ENCODE results near the gene TMEM163. TPM values are rescaled to one million over a fixed set of nuclear protein-coding genes. Genes with fewer than 3 reads are reported as not detected.
A peak's percentile ranks its signal among the peaks of the same experiment; 100 is the strongest.
"Not testable (repeated sequence)": the region's sequence is repeated elsewhere in the genome, so short reads cannot be mapped to it uniquely, and the experiment has no call there.

Gene TMEM163
- total RNA-seq, 2 donors from 2014 or later: 0.26 to 1.3 TPM

DNA sequence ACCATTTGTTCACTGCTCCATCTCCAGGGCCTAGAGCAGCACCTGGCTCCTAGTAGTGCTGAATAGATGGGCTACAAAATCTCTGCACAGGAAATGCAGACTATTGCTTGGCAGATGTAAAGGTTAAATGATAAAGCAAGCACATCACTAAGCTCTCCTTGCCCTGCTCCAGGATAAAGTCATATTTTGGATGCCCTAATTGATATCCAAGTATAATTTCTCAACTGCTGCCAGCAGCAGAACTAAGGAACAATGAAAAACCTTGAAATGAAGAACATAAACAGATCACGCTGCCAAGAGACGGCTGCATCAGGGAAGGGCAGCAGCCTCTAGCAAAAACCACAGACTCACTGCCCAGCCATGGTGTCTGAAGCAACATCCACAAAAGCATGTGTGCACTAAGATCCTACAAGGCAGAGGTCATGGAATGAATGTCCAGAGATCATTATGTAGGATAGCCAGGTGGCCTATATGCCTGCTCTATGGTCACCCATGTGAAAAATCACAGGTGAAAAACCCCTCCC, 134.7 kb downstream of the TMEM163 start:
- Mint-ChIP-seq H3K27me3 (no peaks in the 10 kb centered on the region), H3K36me3 (ENCODE audit: low read depth) (no peaks in the 10 kb centered on the region), H3K4me3 (no peak overlapping the region), H3K4me1 (peaks cover 5% of the 10 kb centered on the region), H3K27ac (no peak overlapping the region), H3K9me3 (peaks cover 13% of the 10 kb centered on the region)
- ATAC-seq (replicated peaks): no peak

- Mint-ChIP-seq H3K4me3 (no peak overlapping the region), H3K27ac (no peak overlapping the region), H3K9me3 (peaks cover 7% of the 10 kb centered on the region), H3K4me1 (peaks cover 5% of the 10 kb centered on the region), H3K27me3 (no peaks in the 10 kb centered on the region), H3K36me3 (ENCODE audit: low read depth) (no peaks in the 10 kb centered on the region)
- ATAC-seq (replicated peaks): peak; percentile 76
Observed at GRCh38 chr2:134583462-134583861, 135.3 kb downstream of the TMEM163 start.

GRCh38 chr2:134582547-134582899, 136.3 kb downstream of the TMEM163 start:
- no peaks in the 10 kb centered on the region for H3K36me3 Mint-ChIP-seq (ENCODE audit: low read depth)
- ATAC-seq (replicated peaks): peak; percentile 45
- H3K27me3 Mint-ChIP-seq: no peaks in the 10 kb centered on the region
- no peaks in the 10 kb centered on the region for H3K9me3 Mint-ChIP-seq
- H3K4me3 Mint-ChIP-seq: no peak overlapping the region
- H3K4me1 Mint-ChIP-seq: peaks cover 5% of the 10 kb centered on the region
- H3K27ac Mint-ChIP-seq: no peak overlapping the region

- H3K4me1 Mint-ChIP-seq: peaks cover 5% of the 10 kb centered on the region
- no peaks in the 10 kb centered on the region for H3K36me3 Mint-ChIP-seq (ENCODE audit: low read depth)
- no peaks in the 10 kb centered on the region for H3K9me3 Mint-ChIP-seq
- no peak overlapping the region for H3K27ac Mint-ChIP-seq
- peak; percentile 26 for ATAC-seq (replicated peaks)
- H3K4me3 Mint-ChIP-seq: no peak overlapping the region
- no peaks in the 10 kb centered on the region for H3K27me3 Mint-ChIP-seq
Observed at GRCh38 chr2:134581877-134582546, 136.8 kb downstream of the TMEM163 start.

GRCh38 chr2:134578316-134578715, 140.5 kb downstream of the TMEM163 start:
- Mint-ChIP-seq H3K27me3 (peaks cover 5% of the 10 kb centered on the region), H3K9me3 (no peaks in the 10 kb centered on the region), H3K4me3 (no peak overlapping the region), H3K36me3 (ENCODE audit: low read depth) (no peaks in the 10 kb centered on the region), H3K27ac (no peak overlapping the region), H3K4me1 (peaks cover 5% of the 10 kb centered on the region)
- ATAC-seq (replicated peaks): no peak

DNA sequence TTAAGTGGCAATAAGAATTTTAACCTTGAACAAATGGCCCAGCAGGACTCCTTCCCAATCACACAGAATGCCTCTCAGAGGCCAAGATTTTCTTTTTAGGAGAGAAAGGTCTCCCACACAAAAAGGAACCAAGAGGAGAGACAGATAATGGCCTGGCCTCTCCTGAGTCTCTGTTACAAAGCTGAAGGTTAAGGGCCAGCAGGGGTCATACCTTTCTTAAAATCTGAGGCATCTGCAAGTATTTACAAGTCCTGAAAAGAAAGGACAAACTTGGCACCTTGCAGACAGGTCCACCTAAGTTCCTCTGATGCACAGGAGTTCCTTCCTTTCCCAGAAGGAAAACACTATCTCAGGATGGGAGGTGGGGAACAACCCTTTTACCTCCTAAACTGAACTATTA, 142.3 kb downstream of the TMEM163 start:
- ATAC-seq (replicated peaks): no peak
- H3K4me3 Mint-ChIP-seq: no peak overlapping the region
- no peak overlapping the region for H3K27ac Mint-ChIP-seq
- no peaks in the 10 kb centered on the region for H3K4me1 Mint-ChIP-seq
- no peaks in the 10 kb centered on the region for H3K36me3 Mint-ChIP-seq (ENCODE audit: low read depth)
- H3K27me3 Mint-ChIP-seq: peaks cover 5% of the 10 kb centered on the region
- H3K9me3 Mint-ChIP-seq: no peaks in the 10 kb centered on the region

- no peak for ATAC-seq (replicated peaks)
- no peak overlapping the region for H3K27ac Mint-ChIP-seq
Observed at GRCh38 chr2:134575888-134576287, 142.9 kb downstream of the TMEM163 start.

GRCh38 chr2:134574611-134575330, 144.0 kb downstream of the TMEM163 start:
- no peak for ATAC-seq (replicated peaks)
- H3K27me3 Mint-ChIP-seq: peaks cover 9% of the 10 kb centered on the region

More at GRCh38 chr2:134575888-134576287, 142.9 kb downstream of the TMEM163 start:
- Mint-ChIP-seq H3K4me1 (no peaks in the 10 kb centered on the region), H3K27me3 (peaks cover 5% of the 10 kb centered on the region), H3K4me3 (no peak overlapping the region), H3K36me3 (ENCODE audit: low read depth) (no peaks in the 10 kb centered on the region), H3K9me3 (no peaks in the 10 kb centered on the region)

GRCh38 chr2:134573724-134574123, 145.1 kb downstream of the TMEM163 start:
- H3K27ac Mint-ChIP-seq: no peak overlapping the region
- H3K36me3 Mint-ChIP-seq (ENCODE audit: low read depth): no peaks in the 10 kb centered on the region
- no peaks in the 10 kb centered on the region for H3K9me3 Mint-ChIP-seq
- no peak for ATAC-seq (replicated peaks)
- H3K4me3 Mint-ChIP-seq: no peak overlapping the region
- no peaks in the 10 kb centered on the region for H3K4me1 Mint-ChIP-seq
- peaks cover 9% of the 10 kb centered on the region for H3K27me3 Mint-ChIP-seq

More at GRCh38 chr2:134574611-134575330, 144.0 kb downstream of the TMEM163 start:
- Mint-ChIP-seq H3K4me3 (no peak overlapping the region), H3K9me3 (no peaks in the 10 kb centered on the region), H3K4me1 (no peaks in the 10 kb centered on the region), H3K36me3 (ENCODE audit: low read depth) (no peaks in the 10 kb centered on the region), H3K27ac (no peak overlapping the region)

DNA sequence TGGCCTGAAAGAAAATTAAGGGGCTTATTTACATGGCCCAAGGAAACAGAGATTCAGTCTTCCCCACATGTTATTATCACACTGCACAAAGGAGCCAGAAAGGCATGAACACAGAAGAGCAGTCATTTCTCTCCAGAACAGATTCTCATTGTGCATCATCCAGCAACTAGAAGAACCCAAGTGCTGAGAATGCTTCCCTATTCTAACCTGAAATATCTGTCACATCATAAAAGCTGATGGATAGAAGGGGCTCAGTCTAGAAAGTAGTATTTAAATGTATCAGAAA, 145.8 kb downstream of the TMEM163 start:
- Mint-ChIP-seq H3K9me3 (no peaks in the 10 kb centered on the region), H3K27ac (no peak overlapping the region), H3K4me1 (no peaks in the 10 kb centered on the region), H3K4me3 (no peak overlapping the region), H3K27me3 (peaks cover 9% of the 10 kb centered on the region), H3K36me3 (ENCODE audit: low read depth) (no peaks in the 10 kb centered on the region)
- ATAC-seq (replicated peaks): no peak

DNA sequence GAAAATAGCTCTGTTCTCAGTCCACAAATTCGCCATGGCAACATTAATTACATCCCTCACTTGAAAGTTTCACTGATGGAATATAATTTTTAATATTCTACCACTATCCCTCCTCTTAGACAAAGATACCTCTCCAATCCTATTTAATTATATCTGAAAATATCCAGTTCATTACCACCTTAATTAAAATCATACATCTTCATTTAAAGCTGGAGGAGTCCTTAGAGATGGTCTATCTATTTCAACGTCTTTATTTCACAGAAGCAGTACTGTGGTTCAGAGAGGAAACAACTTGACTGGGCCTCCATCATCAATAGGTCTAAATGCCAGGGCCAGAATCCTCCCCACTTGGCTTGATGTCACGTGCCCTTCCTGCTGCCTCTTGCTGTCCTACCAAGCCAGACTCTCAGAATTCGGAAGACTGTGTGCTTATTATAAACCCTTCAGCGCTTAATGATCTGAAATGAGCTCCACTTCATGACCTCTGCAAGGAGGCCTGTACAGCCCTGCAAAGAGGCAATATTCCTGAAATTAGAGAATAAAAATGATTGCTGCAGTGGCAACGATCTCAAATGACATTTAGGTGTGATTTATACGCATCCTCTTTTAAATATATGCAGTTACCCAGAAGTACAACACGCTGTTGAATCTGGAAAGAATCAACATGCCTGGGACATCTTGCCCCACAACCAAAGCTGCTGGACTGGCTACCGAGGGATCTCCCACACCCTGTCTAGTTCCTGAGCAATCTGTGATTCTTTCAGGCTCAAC, 146.3 kb downstream of the TMEM163 start:
- ATAC-seq (replicated peaks): no peak
- Mint-ChIP-seq H3K9me3 (no peaks in the 10 kb centered on the region), H3K27ac (no peak overlapping the region), H3K36me3 (ENCODE audit: low read depth) (no peaks in the 10 kb centered on the region), H3K4me3 (no peak overlapping the region), H3K4me1 (no peaks in the 10 kb centered on the region), H3K27me3 (peaks cover 9% of the 10 kb centered on the region)

- H3K9me3 Mint-ChIP-seq: no peaks in the 10 kb centered on the region
- no peaks in the 10 kb centered on the region for H3K4me1 Mint-ChIP-seq
- ATAC-seq (replicated peaks): no peak
- no peaks in the 10 kb centered on the region for H3K36me3 Mint-ChIP-seq (ENCODE audit: low read depth)
- no peak overlapping the region for H3K4me3 Mint-ChIP-seq
- no peak overlapping the region for H3K27ac Mint-ChIP-seq
- H3K27me3 Mint-ChIP-seq: peaks cover 8% of the 10 kb centered on the region
Observed at GRCh38 chr2:134570676-134571075, 148.1 kb downstream of the TMEM163 start.

DNA sequence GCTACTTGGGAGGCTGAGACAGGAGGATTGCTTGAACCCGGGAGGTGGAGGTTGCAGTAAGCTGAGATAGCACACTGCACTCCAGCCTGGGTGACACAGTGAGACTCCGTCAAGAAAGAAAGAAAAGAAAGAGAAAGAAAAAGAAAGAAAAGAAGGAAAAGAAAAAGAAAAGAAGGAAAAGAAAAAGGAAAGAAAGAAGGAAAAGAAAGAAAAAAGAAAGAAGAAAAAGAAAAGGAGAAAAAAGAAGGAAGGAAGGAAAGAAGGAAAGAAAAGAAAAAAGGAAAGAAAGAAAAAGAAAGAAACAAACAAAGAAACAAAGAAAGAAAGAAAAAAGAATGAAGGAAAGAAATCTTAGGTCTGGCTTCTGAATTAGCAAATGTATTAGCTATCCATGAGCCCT, 150.4 kb downstream of the TMEM163 start:
- peaks cover 13% of the 10 kb centered on the region for H3K27me3 Mint-ChIP-seq
- ATAC-seq (replicated peaks): no peak
- no peaks in the 10 kb centered on the region for H3K36me3 Mint-ChIP-seq (ENCODE audit: low read depth)
- no peaks in the 10 kb centered on the region for H3K9me3 Mint-ChIP-seq
- no peak overlapping the region for H3K4me3 Mint-ChIP-seq
- H3K27ac Mint-ChIP-seq: no peak overlapping the region
- no peaks in the 10 kb centered on the region for H3K4me1 Mint-ChIP-seq

DNA sequence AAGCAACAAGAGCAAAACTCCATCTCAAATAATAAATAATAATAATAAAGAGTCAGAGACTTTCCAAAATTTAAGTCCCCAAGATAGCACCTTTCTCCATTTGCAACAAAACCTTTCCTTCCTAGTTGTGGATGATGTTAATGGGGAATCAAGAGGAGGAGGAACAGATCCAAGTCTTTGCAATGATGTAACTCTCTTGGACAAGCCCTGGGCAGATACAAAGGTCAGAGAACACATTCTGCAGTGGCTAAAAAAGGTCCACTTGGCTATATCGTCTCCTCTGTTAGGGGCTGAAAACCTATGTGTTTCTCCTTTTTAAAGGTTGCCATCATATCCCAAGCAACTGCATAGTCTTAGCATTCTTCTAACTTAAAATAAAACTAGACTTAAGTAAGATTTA, 151.1 kb downstream of the TMEM163 start:
- no peaks in the 10 kb centered on the region for H3K9me3 Mint-ChIP-seq
- H3K36me3 Mint-ChIP-seq (ENCODE audit: low read depth): no peaks in the 10 kb centered on the region
- H3K27me3 Mint-ChIP-seq: peaks cover 13% of the 10 kb centered on the region
- H3K27ac Mint-ChIP-seq: no peak overlapping the region
- H3K4me3 Mint-ChIP-seq: no peak overlapping the region
- no peaks in the 10 kb centered on the region for H3K4me1 Mint-ChIP-seq
- ATAC-seq (replicated peaks): no peak

- H3K27ac Mint-ChIP-seq; H3K36me3 Mint-ChIP-seq (ENCODE audit: low read depth); H3K4me1 Mint-ChIP-seq; H3K9me3 Mint-ChIP-seq; H3K4me3 Mint-ChIP-seq: not testable (repeated sequence)
- peak; percentile 43 for ATAC-seq (replicated peaks)
- H3K27me3 Mint-ChIP-seq: peaks cover 23% of the 10 kb centered on the region
Observed at GRCh38 chr2:134564955-134565354, 153.8 kb downstream of the TMEM163 start.

Data from activated T-helper 17 cell treated with anti-CD3 and anti-CD28 coated beads, Interleukin-2, amount 50 U/mL, for 72 hours (primary cell).